Neural cell (in vitro differentiated cells): ENCODE results near the gene RAPGEF5. TPM values are rescaled to one million over a fixed set of nuclear protein-coding genes. Genes with fewer than 3 reads are reported as not detected.

ENCODE experiments used
- H2AFZ ChIP-seq: fragments of 200-600, 300-800 bp; sonication (generic), shearing (Covaris generic); 2 replicates; pipeline ENCODE4 v1.6.0; 2014; ENCODE audit warnings: low read depth, mild to moderate bottlenecking, antibody characterized with exemption, low read length, moderate library complexity
- H3F3A ChIP-seq: fragments of 200-600 bp; shearing (Covaris generic); 2 replicates; pipeline ENCODE4 v1.6.1; 2016; ENCODE audit warnings: mild to moderate bottlenecking, moderate library complexity, mixed read lengths, antibody characterized with exemption, low read length; ENCODE audit not compliant: insufficient read depth, poor library complexity, severe bottlenecking
- H3K27ac ChIP-seq: fragments of 200-600, 300-800 bp; sonication (generic), shearing (Covaris generic); 2 replicates; pipeline ENCODE4 v1.5.1; 2014; ENCODE audit warnings: mild to moderate bottlenecking, low read length, moderate library complexity
- H3K27me3 ChIP-seq: fragments of 300-800, 200-600 bp; sonication (generic), shearing (Covaris generic); 2 replicates; pipeline ENCODE4 v1.6.0; 2014; ENCODE audit warnings: mild to moderate bottlenecking, low read depth, low read length, moderate library complexity; ENCODE audit not compliant: insufficient read depth
- H3K36me3 ChIP-seq: fragments of 300-800, 200-600 bp; sonication (generic), shearing (Covaris generic); 2 replicates; pipeline ENCODE4 v1.5.1; 2014; ENCODE audit warnings: mild to moderate bottlenecking, antibody characterized with exemption, low read length, moderate library complexity; ENCODE audit not compliant: insufficient read depth
- H3K4me2 ChIP-seq: fragments of 300-800, 200-600 bp; sonication (generic), shearing (Covaris generic); 2 replicates; pipeline ENCODE4 v1.6.0; 2014; ENCODE audit warnings: mild to moderate bottlenecking, low read length
- H3K4me3 ChIP-seq: fragments of 300-800, 200-600 bp; sonication (generic), shearing (Covaris generic); 2 replicates; pipeline ENCODE4 v1.5.1; 2014; ENCODE audit warnings: mild to moderate bottlenecking, low read length, moderate library complexity
- H3K79me2 ChIP-seq: fragments of 200-600 bp; shearing (Covaris generic); replicated peaks from 2 replicates; pipeline ENCODE4 v1.6.0; 2014; ENCODE audit warnings: mild to moderate bottlenecking, low read length, moderate library complexity; ENCODE audit not compliant: insufficient read depth
- H3K9ac ChIP-seq: fragments of 300-800, 200-600 bp; sonication (generic), shearing (Covaris generic); 2 replicates; pipeline ENCODE4 v1.6.1; 2016; ENCODE audit warnings: mild to moderate bottlenecking, low read length, mixed read lengths
- H3K9me2 ChIP-seq: fragments of 200-600 bp; shearing (Covaris generic); 2 replicates; pipeline ENCODE4 v1.6.1; 2016; ENCODE audit warnings: mild to moderate bottlenecking, low read length, mixed read lengths; ENCODE audit not compliant: insufficient read depth
- H3K9me3 ChIP-seq: fragments of 200-600, 300-800 bp; sonication (generic), shearing (Covaris generic); 2 replicates; pipeline ENCODE4 v1.6.1; 2016; ENCODE audit warnings: mild to moderate bottlenecking, mixed run types, low read length, moderate library complexity, mixed read lengths
- H4K20me1 ChIP-seq: fragments of 200-600 bp; shearing (Covaris generic); 2 replicates; pipeline ENCODE4 v1.6.1; 2016; ENCODE audit warnings: mild to moderate bottlenecking, mixed run types; ENCODE audit not compliant: insufficient read depth
- CTCF ChIP-seq: fragments of 450-650 bp; IDR thresholded peaks from 2 replicates; pipeline ENCODE4 v1.5.1; 2014; ENCODE audit warnings: antibody characterized with exemption, mild to moderate bottlenecking, moderate library complexity; ENCODE audit not compliant: poor library complexity, severe bottlenecking
- EP300 ChIP-seq: fragments of 450-650 bp; conservative IDR thresholded peaks from 2 replicates; pipeline ENCODE4 v1.6.1; 2014; ENCODE audit warnings: antibody characterized with exemption, mild to moderate bottlenecking, moderate library complexity; ENCODE audit not compliant: poor library complexity, severe bottlenecking
- EZH2 ChIP-seq: fragments of 200-600, 300-800 bp; shearing (Covaris generic), sonication (generic); IDR thresholded peaks from 2 replicates; pipeline ENCODE4 v1.6.1; 2014; ENCODE audit warnings: antibody characterized with exemption, low read length, borderline replicate concordance, mild to moderate bottlenecking; ENCODE audit not compliant: insufficient read depth, poor library complexity, severe bottlenecking
- MXI1 ChIP-seq: fragments of 450-650 bp; conservative IDR thresholded peaks from 2 replicates; pipeline ENCODE4 v1.6.1; 2014; ENCODE audit warnings: antibody characterized with exemption, mild to moderate bottlenecking; ENCODE audit not compliant: poor library complexity, severe bottlenecking
- POLR2AphosphoS5 ChIP-seq: IDR thresholded peaks from 2 replicates; pipeline ENCODE4 v1.6.1; 2012
- RAD21 ChIP-seq: fragments of 450-650 bp; conservative IDR thresholded peaks from 2 replicates; pipeline ENCODE4 v1.6.1; 2014; ENCODE audit warnings: antibody characterized with exemption, mild to moderate bottlenecking, moderate library complexity
- REST ChIP-seq: IDR thresholded peaks from 2 replicates; pipeline ENCODE4 v1.6.1; 2012; ENCODE audit warnings: borderline replicate concordance
- SMC3 ChIP-seq: fragments of 450-650 bp; conservative IDR thresholded peaks from 2 replicates; pipeline ENCODE4 v1.6.1; 2014; ENCODE audit warnings: antibody characterized with exemption, mild to moderate bottlenecking, moderate library complexity; ENCODE audit not compliant: poor library complexity
- TAF1 ChIP-seq: IDR thresholded peaks from 2 replicates; pipeline ENCODE4 v1.6.1; 2012; ENCODE audit warnings: low read depth
- polyA minus RNA-seq: library from RNA; depleted of rRNA, polyadenylated mRNA; stranded (reverse); fragments of >200 nt; gene quantifications from 2 replicates; pipeline ENCODE4 v1.2.3, GENCODE V29; 2014
- polyA plus RNA-seq: library from polyadenylated mRNA; depleted of rRNA; stranded (reverse); fragments of >200 nt; gene quantifications from 2 replicates; pipeline ENCODE4 v1.2.3, GENCODE V29; 2014

RAPGEF5 gene
- polyA plus RNA-seq, result 37.8 and 48.0 TPM in 2 replicates
- 123 and 141 TPM in 2 replicates for polyA minus RNA-seq

GRCh38 chr7:22356701-22357310 is at the start of gene RAPGEF5:
RAPGEF5 (minus strand) TSS chr7:22357154; CDS start chr7:22357060, 94 bp downstream.
- Histone ChIP-seq H3K27ac (no peak within 1 kb of the TSS), H2AFZ (no peak within 1 kb of the TSS)

GRCh38 chr7:22406715-22407114 is 49.8 kb upstream of the RAPGEF5 start:
- H2AFZ ChIP-seq, result no peak overlapping the region

More at GRCh38 chr7:22356701-22357310, at the start of gene RAPGEF5:
- Histone ChIP-seq H3K36me3 (no peaks in the 10 kb centered on the region), H3K4me2 (no peak within 1 kb of the TSS), H3K4me3 (peak within 1 kb of the TSS; percentile 62), H3K79me2 (no peaks in the 10 kb centered on the region), H3K9me2 (no peaks in the 10 kb centered on the region), H3F3A (no peaks in the 10 kb centered on the region), H3K9ac (peak within 1 kb of the TSS; percentile 41), H3K27me3 (peaks cover 18% of the 10 kb centered on the region), H4K20me1 (no peaks in the 10 kb centered on the region), H3K9me3 (no peaks in the 10 kb centered on the region)
- no peak for TF ChIP-seq EZH2
- TF ChIP-seq RAD21, result no peak
- TF ChIP-seq EP300, result no peak
- no peak for TF ChIP-seq POLR2AphosphoS5
- no peak for TF ChIP-seq SMC3
- TF ChIP-seq MXI1, result no peak
- no peak for TF ChIP-seq CTCF
- no peak for TF ChIP-seq REST
- TF ChIP-seq TAF1, result no peak

More at GRCh38 chr7:22406715-22407114, 49.8 kb upstream of the RAPGEF5 start:
- Histone ChIP-seq H3K9ac (no peak overlapping the region), H3F3A (no peaks in the 10 kb centered on the region), H4K20me1 (no peaks in the 10 kb centered on the region), H3K27ac (no peak overlapping the region), H3K4me3 (no peak overlapping the region), H3K36me3 (no peaks in the 10 kb centered on the region), H3K79me2 (no peaks in the 10 kb centered on the region), H3K27me3 (no peaks in the 10 kb centered on the region), H3K9me3 (no peaks in the 10 kb centered on the region), H3K4me2 (no peak overlapping the region), H3K9me2 (no peaks in the 10 kb centered on the region)
- TF ChIP-seq EP300 (no peak), SMC3 (no peak), EZH2 (no peak), MXI1 (no peak), REST (no peak), TAF1 (no peak)
